Kidney tubule cell (primary cell): Measurements from ENCODE around the gene EML6.
A peak's percentile ranks its signal among the peaks of the same experiment; 100 is the strongest.
"Not testable (repeated sequence)": the region's sequence is repeated elsewhere in the genome, so short reads cannot be mapped to it uniquely, and the experiment has no call there.

ENCODE experiments used
- DNase-seq: peaks from one replicate; pipeline ENCODE4 v3.0.0-alpha.2; 2018; ENCODE audit warnings: low spot score

Gene EML6

GRCh38 chr2:54723131-54723995 is at the start of gene EML6:
EML6 (plus strand) TSS chr2:54723662; CDS start chr2:54725062, 1,400 bp downstream.
- peak; percentile 99 for DNase-seq

- no peak for DNase-seq
Observed at GRCh38 chr2:54675281-54675680, 48.2 kb upstream of the EML6 start.

GRCh38 chr2:54675738-54676137 is 47.7 kb upstream of the EML6 start:
- DNase-seq, result peak; percentile 70

GRCh38 chr2:54676656-54677055 is 46.8 kb upstream of the EML6 start:
- peak; percentile 54 for DNase-seq

GRCh38 chr2:54677476-54678265 is 45.8 kb upstream of the EML6 start:
- DNase-seq, result no peak

GRCh38 chr2:54678719-54679118 is 44.7 kb upstream of the EML6 start:
- no peak for DNase-seq

- DNase-seq, result peak; percentile 67
Observed at GRCh38 chr2:54680397-54681041, 42.9 kb upstream of the EML6 start.

GRCh38 chr2:54681416-54681815 is 42.0 kb upstream of the EML6 start:
- DNase-seq, result no peak

GRCh38 chr2:54683596-54683995 is 39.9 kb upstream of the EML6 start:
- DNase-seq, result no peak

- DNase-seq, result no peak
Observed at GRCh38 chr2:54685263-54685775, 38.1 kb upstream of the EML6 start.

- DNase-seq, result no peak
Observed at GRCh38 chr2:54687595-54688152, 35.8 kb upstream of the EML6 start.

GRCh38 chr2:54691445-54692135 is 31.9 kb upstream of the EML6 start:
- DNase-seq, result peak; percentile 85

- DNase-seq, result no peak
Observed at GRCh38 chr2:54692556-54692955, 30.9 kb upstream of the EML6 start.

GRCh38 chr2:54695378-54695777 is 28.1 kb upstream of the EML6 start:
- DNase-seq, result no peak

GRCh38 chr2:54697934-54698333 is 25.5 kb upstream of the EML6 start:
- no peak for DNase-seq

GRCh38 chr2:54698926-54699325 is 24.5 kb upstream of the EML6 start:
- DNase-seq, result not testable (repeated sequence)

GRCh38 chr2:54699665-54700064 is 23.8 kb upstream of the EML6 start:
- DNase-seq, result no peak

- no peak for DNase-seq
Observed at GRCh38 chr2:54701029-54701428, 22.4 kb upstream of the EML6 start.

- DNase-seq, result no peak
Observed at GRCh38 chr2:54704238-54704637, 19.2 kb upstream of the EML6 start.

GRCh38 chr2:54704688-54705605 is 18.5 kb upstream of the EML6 start:
- DNase-seq, result peak; percentile 74
